Parathyroid adenoma (tissue), 2 donors: Measurements from ENCODE around the gene LYSET.
"Not testable (repeated sequence)": the region's sequence is repeated elsewhere in the genome, so short reads cannot be mapped to it uniquely, and the experiment has no call there.

Experiments
- H2AFZ ChIP-seq: fragments of 300-600 bp; sonication (generic); one replicate; pipeline ENCODE4 v1.7.0; 2017; ENCODE audit warnings: antibody characterized with exemption, mild to moderate bottlenecking
- H3K27ac ChIP-seq: fragments of 300-600 bp; sonication (generic); one replicate; pipeline ENCODE4 v1.7.0; 2017
- H3K27me3 ChIP-seq: fragments of 300-600 bp; sonication (generic); one replicate; pipeline ENCODE4 v1.7.0; 2017; ENCODE audit warnings: low read length; ENCODE audit not compliant: control insufficient read depth, insufficient read depth
- H3K36me3 ChIP-seq: fragments of 300-600 bp; sonication (generic); one replicate; pipeline ENCODE4 v1.7.0; 2017; ENCODE audit warnings: low read length; ENCODE audit not compliant: control insufficient read depth, insufficient read depth
- H3K4me1 ChIP-seq: fragments of 300-600 bp; sonication (generic); one replicate; pipeline ENCODE4 v1.7.0; 2017; ENCODE audit warnings: control low read depth
- H3K4me2 ChIP-seq: fragments of 300-600 bp; sonication (generic); one replicate; pipeline ENCODE4 v1.7.0; 2017; ENCODE audit warnings: low read length
- H3K4me3 ChIP-seq: fragments of 300-600 bp; sonication (generic); one replicate; pipeline ENCODE4 v1.7.0; 2017; ENCODE audit warnings: low read depth, low read length
- H3K79me2 ChIP-seq: fragments of 300-600 bp; sonication (generic); one replicate; pipeline ENCODE4 v1.7.0; 2017; ENCODE audit warnings: control low read depth
- H3K9ac ChIP-seq: fragments of 300-600 bp; sonication (generic); one replicate; pipeline ENCODE4 v1.7.0; 2017; ENCODE audit warnings: mild to moderate bottlenecking
- H3K9me3 ChIP-seq: fragments of 300-600 bp; sonication (generic); one replicate; pipeline ENCODE4 v1.7.0; 2017; ENCODE audit warnings: low read length; ENCODE audit not compliant: control insufficient read depth
- TF ChIP-seq, protein P1 (sequence below): fragments of 300-600 bp; sonication (generic); IDR thresholded peaks from one replicate; pipeline ENCODE4 v1.7.0; 2017; ENCODE audit warnings: antibody characterized with exemption, mild to moderate bottlenecking
- donor health status: primary hyperparathyroidism.

LYSET gene

DNA sequence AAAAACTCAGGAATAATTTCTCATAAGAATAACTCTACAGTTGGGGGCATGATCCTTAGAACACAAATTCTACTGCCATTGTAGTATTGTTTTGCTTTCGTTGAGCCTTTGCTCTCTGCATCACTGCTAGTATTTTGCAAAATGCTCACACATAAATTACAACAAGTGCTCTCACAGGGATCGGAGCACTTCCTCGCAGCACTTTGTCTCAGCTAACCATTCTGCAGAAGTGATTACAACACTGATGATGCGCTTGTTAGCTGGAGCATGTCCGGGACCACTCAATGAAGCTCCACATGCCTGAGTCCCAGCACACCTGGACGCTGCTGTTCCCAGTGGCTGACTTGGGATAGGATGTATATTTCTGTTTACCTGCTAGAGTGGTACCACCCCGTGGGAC is 32.0 kb upstream of the LYSET start:
- no peaks in the 10 kb centered on the region for H3K27me3 ChIP-seq
- no peak overlapping the region for H2AFZ ChIP-seq
- no peaks in the 10 kb centered on the region for H3K79me2 ChIP-seq
- H3K4me1 ChIP-seq, result no peaks in the 10 kb centered on the region
- no peaks in the 10 kb centered on the region for H3K9me3 ChIP-seq
- no peak overlapping the region for H3K4me3 ChIP-seq
- H3K9ac ChIP-seq, result no peak overlapping the region
- H3K27ac ChIP-seq, result no peak overlapping the region
- H3K4me2 ChIP-seq, result no peak overlapping the region
- H3K36me3 ChIP-seq, result no peaks in the 10 kb centered on the region
- TF ChIP-seq, protein P1, sequence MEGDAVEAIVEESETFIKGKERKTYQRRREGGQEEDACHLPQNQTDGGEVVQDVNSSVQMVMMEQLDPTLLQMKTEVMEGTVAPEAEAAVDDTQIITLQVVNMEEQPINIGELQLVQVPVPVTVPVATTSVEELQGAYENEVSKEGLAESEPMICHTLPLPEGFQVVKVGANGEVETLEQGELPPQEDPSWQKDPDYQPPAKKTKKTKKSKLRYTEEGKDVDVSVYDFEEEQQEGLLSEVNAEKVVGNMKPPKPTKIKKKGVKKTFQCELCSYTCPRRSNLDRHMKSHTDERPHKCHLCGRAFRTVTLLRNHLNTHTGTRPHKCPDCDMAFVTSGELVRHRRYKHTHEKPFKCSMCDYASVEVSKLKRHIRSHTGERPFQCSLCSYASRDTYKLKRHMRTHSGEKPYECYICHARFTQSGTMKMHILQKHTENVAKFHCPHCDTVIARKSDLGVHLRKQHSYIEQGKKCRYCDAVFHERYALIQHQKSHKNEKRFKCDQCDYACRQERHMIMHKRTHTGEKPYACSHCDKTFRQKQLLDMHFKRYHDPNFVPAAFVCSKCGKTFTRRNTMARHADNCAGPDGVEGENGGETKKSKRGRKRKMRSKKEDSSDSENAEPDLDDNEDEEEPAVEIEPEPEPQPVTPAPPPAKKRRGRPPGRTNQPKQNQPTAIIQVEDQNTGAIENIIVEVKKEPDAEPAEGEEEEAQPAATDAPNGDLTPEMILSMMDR, result no peak

DNA sequence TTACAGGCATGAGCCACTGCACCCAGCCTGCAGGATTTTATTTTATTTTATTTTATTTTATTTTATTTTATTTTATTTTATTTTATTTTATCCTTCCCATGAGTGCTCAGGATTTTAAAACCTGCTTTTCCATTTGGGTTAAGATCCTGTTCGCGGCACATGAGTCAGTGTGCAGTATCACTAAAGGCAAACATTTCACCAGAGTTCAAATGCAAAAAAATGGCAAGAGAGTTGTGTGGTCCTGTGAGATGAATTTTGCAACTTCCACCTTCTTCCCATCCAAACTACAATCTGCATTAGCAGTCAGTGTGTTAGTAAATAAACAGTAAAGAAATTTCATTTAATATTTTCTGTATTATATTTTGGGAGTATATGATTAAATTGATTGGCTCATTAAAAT is 29.4 kb upstream of the LYSET start:
- TF ChIP-seq, protein P1, result no peak
- no peaks in the 10 kb centered on the region for H3K36me3 ChIP-seq
- H3K27ac ChIP-seq, result no peak overlapping the region

DNA sequence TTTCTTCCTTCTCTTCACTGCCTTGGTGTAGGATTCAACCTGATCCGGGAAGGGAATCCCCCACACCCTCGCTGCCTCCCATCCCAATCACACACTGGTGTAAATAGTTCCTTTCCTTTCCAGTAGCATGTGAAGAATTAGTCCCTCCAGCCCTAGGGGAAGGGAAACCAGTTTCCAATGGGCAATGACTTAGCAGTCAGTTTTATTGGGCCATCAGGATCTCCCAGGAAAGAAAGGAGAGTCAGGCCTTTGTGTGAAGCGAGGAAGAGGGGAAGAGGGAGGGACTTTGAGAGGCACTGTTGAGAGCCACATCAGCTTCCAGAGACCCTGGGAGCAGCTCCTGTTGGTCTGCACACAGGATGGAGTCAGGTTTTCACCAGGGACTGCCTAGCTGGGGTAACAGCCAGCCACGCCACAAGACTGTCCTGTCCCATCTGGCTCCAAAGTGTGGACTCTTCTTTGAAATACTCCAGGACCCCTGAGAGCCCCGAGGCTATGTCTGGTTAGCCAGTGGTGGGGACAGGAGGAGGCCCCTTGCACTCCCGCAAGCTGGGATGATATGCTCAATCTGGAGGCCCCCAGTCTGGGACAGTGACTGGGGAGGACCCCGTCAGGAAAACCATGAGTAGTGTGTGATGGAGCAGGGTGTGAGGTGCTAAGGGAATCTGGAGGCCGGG is 28.3 kb upstream of the LYSET start:
- Histone ChIP-seq H3K4me3 (no peak overlapping the region), H3K79me2 (no peaks in the 10 kb centered on the region), H3K4me1 (no peaks in the 10 kb centered on the region), H3K9ac (no peak overlapping the region), H3K27ac (no peak overlapping the region), H3K27me3 (no peaks in the 10 kb centered on the region), H2AFZ (no peak overlapping the region), H3K36me3 (no peaks in the 10 kb centered on the region), H3K9me3 (no peaks in the 10 kb centered on the region), H3K4me2 (no peak overlapping the region)
- TF ChIP-seq, protein P1, result no peak

More for the DNA sequence above, 29.4 kb upstream of the LYSET start:
- Histone ChIP-seq H3K9me3 (no peaks in the 10 kb centered on the region), H3K4me1 (no peaks in the 10 kb centered on the region), H3K4me2 (no peak overlapping the region), H3K27me3 (no peaks in the 10 kb centered on the region), H3K4me3 (no peak overlapping the region), H2AFZ (no peak overlapping the region), H3K9ac (no peak overlapping the region), H3K79me2 (no peaks in the 10 kb centered on the region)

DNA sequence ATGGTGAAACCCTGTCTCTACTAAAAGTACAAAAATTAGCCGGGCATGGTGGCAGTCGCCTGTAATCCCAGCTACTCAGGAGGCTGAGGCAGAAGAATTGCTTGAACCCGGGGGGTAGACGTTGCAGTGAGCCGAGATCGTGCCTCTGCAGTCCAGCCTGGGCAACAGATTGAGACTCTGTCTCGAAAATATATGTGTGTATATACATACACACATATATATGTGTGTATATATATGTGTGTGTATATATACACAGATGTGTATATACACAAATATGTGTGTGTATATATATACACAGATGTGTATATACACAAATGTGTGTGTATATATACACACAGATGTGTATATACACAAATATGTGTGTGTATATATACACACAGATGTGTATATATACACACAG is 26.8 kb upstream of the LYSET start:
- H3K27ac ChIP-seq, H3K79me2 ChIP-seq, H3K27me3 ChIP-seq, H3K9me3 ChIP-seq, H2AFZ ChIP-seq, H3K4me3 ChIP-seq, H3K36me3 ChIP-seq, H3K4me1 ChIP-seq, H3K4me2 ChIP-seq, H3K9ac ChIP-seq: not testable (repeated sequence)

DNA sequence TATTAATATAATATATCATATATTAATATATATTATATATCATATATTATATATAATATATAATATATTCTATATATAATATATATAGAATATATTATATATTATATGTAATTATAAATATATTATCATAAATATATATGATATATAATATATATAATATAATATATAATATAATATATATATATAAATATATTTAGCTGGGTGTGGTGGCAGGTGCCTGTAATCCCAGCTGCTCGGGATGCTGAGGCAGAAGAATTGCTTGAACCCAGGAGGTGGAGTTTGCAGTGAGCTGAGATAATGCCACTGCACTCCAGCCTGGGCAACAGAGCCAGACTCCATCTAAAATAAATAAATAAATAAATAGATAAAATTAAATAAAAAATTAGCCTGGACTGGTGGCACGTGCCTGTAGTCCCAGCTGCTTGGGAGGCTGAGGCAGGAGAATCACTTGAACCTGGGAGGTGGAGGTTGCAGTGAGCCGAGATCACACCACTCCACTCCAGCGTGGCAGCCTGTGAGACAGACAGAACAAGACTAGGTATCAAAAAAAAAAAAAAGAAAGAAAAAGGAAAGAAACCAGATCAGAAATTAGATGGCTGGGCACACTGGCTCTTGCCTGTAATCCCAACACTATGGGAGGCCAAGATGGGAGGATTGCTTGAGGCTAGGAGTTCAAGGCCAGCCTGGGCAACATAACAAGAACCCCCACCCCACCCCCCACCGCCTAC is 25.3 kb upstream of the LYSET start:
- not testable (repeated sequence) for H3K27ac ChIP-seq, H3K36me3 ChIP-seq, H2AFZ ChIP-seq, H3K9me3 ChIP-seq, H3K79me2 ChIP-seq, H3K27me3 ChIP-seq, H3K4me1 ChIP-seq, H3K4me2 ChIP-seq, H3K9ac ChIP-seq, H3K4me3 ChIP-seq
